ENCODE results near the gene GNG12. TPM values are rescaled to one million over a fixed set of nuclear protein-coding genes. Genes with fewer than 3 reads are reported as not detected.

Gene GNG12
- 100 to 1,000 TPM in 1 of 4 donors, 10 to 100 TPM in 3; 89.6 to 129 (median 90.9) TPM for total RNA-seq

- peak within 1 kb of the TSS; percentile 82 for H3K4me3 ChIP-seq
- peak; percentile 81 to 85 for DNase-seq (ENCODE audit: low spot score in 2 of 2)
- no peak for TF ChIP-seq EP300 (IDR thresholded peaks at IDR 0.05)
- TF ChIP-seq POLR2A (IDR thresholded peaks at IDR 0.05): peak in 1 of 2 donors; percentile 37
- no peak for TF ChIP-seq CTCF (IDR thresholded peaks at IDR 0.05)
- TF ChIP-seq POLR2AphosphoS5 (IDR thresholded peaks at IDR 0.05): peak in 1 of 3 donors; percentile 27
- no peaks in the 10 kb centered on the region for H3K27me3 ChIP-seq
- H3K27ac ChIP-seq: peak within 1 kb of the TSS; percentile 91
- H3K36me3 ChIP-seq: no peaks in the 10 kb centered on the region
- peaks cover 58% of the 10 kb centered on the region for H3K4me1 ChIP-seq
- no peaks in the 10 kb centered on the region for H3K9me3 ChIP-seq
- under 1% methylated on average over 60 of the region's 94 CpGs for WGBS
Observed at GRCh38 chr1:67832737-67833601, at the start of gene GNG12. Gene GNG12 (minus strand): TSS chr1:67833467. CDS start chr1:67707686, 125,781 bp downstream.

DNA sequence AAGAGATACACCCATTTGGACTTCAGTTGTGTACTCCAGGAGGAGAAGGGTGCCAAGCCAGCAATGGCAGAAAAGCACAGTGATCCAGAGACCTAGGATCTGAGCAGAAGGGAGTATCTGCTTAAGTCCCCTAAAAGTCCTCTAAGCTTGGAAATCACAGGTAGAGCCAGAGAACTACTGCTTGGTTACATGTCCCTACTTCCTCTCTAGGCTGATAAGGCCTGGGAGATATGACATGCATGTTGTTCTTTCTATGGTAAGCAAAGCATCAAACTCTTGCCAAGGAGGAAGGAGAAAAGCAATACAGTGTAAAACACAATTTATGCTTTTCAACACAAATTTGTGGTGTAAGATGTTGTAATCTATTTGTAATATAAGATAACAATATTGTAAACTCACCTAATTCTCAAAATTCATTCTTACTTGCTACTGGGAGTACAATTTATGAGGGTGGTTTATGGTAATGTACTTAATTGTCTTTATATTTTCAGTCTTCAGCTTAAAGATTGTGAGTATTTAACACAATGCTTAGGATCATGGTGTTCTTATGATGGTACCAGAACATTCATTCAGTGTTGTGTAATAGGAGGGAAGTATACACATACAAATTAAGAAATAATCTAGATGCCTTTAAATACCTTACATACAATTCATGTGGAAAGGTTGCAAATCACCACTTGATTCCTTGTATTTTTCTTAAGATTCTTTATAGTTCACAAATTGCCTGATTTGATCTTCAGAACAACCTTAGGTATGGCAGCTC, 49.1 kb upstream of the GNG12 start:
- H3K36me3 ChIP-seq: no peaks in the 10 kb centered on the region
- no peak for DNase-seq (ENCODE audit: low spot score in 2 of 2)
- H3K9me3 ChIP-seq: no peaks in the 10 kb centered on the region
- H3K4me3 ChIP-seq: no peak overlapping the region
- H3K4me1 ChIP-seq: no peaks in the 10 kb centered on the region
- H3K27me3 ChIP-seq: no peaks in the 10 kb centered on the region
- H3K27ac ChIP-seq: no peak overlapping the region
- TF ChIP-seq CTCF (IDR thresholded peaks at IDR 0.05): no peak
- no peak for TF ChIP-seq POLR2A (IDR thresholded peaks at IDR 0.05)
- TF ChIP-seq POLR2AphosphoS5 (IDR thresholded peaks at IDR 0.05): no peak
- TF ChIP-seq EP300 (IDR thresholded peaks at IDR 0.05): no peak

DNA sequence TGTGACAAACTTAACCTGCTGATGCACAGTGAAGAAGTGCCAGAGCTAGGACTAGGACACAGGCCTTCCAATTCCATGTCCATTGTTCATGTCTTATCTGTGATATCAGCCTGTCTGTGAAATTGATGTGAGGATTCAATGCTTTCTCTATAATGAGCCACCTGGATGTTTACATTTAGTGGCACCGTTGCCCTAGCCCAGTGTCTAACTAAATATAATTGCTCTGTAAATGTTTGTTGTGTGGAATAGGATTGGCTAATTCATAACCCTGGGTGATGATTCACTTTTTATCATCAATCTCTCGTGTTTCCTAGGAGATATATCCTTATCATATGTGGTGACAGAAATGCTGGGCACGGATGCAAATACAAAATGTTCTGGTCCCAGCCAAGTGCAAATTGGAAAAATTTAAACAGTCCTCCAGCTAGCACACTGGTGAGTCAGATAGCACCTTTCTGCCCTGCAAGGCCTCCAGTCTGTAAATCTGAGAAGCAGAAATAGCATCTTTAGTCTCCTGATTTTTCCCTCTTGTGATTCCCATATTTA, 46.9 kb upstream of the GNG12 start:
- 42% methylated on average over 3 of the region's 3 CpGs for WGBS
- Histone ChIP-seq H3K27me3 (no peaks in the 10 kb centered on the region), H3K9me3 (no peaks in the 10 kb centered on the region), H3K4me1 (no peaks in the 10 kb centered on the region), H3K36me3 (no peaks in the 10 kb centered on the region), H3K27ac (no peak overlapping the region), H3K4me3 (no peak overlapping the region)
- DNase-seq (ENCODE audit: low spot score in 2 of 2): no peak
- TF ChIP-seq POLR2AphosphoS5 (IDR thresholded peaks at IDR 0.05) (no peak), CTCF (IDR thresholded peaks at IDR 0.05) (no peak), POLR2A (IDR thresholded peaks at IDR 0.05) (no peak), EP300 (IDR thresholded peaks at IDR 0.05) (no peak)

DNA sequence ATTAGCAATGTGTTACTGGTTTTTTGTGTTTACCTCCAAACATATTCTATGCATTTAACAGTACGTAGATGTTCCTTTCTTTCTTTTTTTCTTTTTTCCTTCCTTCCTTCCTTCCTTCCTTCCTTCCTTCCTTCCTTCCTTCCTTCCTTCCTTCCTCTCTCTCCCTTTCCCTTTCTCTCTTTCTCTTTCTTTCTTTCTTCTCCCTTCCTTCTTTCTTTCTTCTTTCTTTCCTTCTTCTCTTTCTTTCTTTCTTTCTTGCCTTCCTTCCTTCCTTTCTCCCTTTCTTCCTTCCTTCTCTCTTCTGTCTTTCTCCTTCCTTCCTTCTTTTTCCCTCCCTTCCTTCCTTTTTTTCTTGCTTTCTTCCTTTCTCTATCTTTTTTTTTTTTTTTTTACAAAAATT, 46.2 kb upstream of the GNG12 start:
- Histone ChIP-seq H3K27ac (no peak overlapping the region), H3K9me3 (peaks cover 6% of the 10 kb centered on the region), H3K36me3 (no peaks in the 10 kb centered on the region), H3K4me1 (no peaks in the 10 kb centered on the region), H3K27me3 (no peaks in the 10 kb centered on the region), H3K4me3 (no peak overlapping the region)
- TF ChIP-seq POLR2A (IDR thresholded peaks at IDR 0.05): no peak
- TF ChIP-seq EP300 (IDR thresholded peaks at IDR 0.05): no peak
- TF ChIP-seq CTCF (IDR thresholded peaks at IDR 0.05): no peak
- TF ChIP-seq POLR2AphosphoS5 (IDR thresholded peaks at IDR 0.05): no peak
- no peak for DNase-seq (ENCODE audit: low spot score in 2 of 2)
- WGBS: 100% methylated on average over 1 of the region's 1 CpG
